WTC11 (cell line): Measurements from ENCODE around the gene SDF2. TPM values are rescaled to one million over a fixed set of nuclear protein-coding genes. Genes with fewer than 3 reads are reported as not detected.

Experiments
- ELF4 ChIP-seq: sonication (generic); formaldehyde crosslinking; IDR thresholded peaks from 2 replicates; pipeline ENCODE4 v1.8.1; 2022; ENCODE audit warnings: low read depth, mild to moderate bottlenecking, moderate library complexity, missing genetic modification reagents
- FOXJ3 ChIP-seq: sonication (generic); formaldehyde crosslinking; IDR thresholded peaks from 2 replicates; pipeline ENCODE4 v1.9.0; 2021; ENCODE audit warnings: missing genetic modification reagents, mild to moderate bottlenecking, borderline replicate concordance
- FOXK1 ChIP-seq: sonication (generic); formaldehyde crosslinking; IDR thresholded peaks from 2 replicates; pipeline ENCODE4 v1.8.0; 2022; ENCODE audit warnings: mild to moderate bottlenecking, moderate library complexity, missing genetic modification reagents
- FOXP1 ChIP-seq: sonication (generic); formaldehyde crosslinking; IDR thresholded peaks from 2 replicates; pipeline ENCODE4 v1.8.0; 2022; ENCODE audit warnings: missing genetic modification reagents, mild to moderate bottlenecking, moderate library complexity, borderline replicate concordance
- IRF2 ChIP-seq: sonication (generic); formaldehyde crosslinking; IDR thresholded peaks from 2 replicates; pipeline ENCODE4 v1.8.0; 2022; ENCODE audit warnings: low read depth, missing genetic modification reagents, borderline replicate concordance
- KAT7 ChIP-seq: sonication (generic); formaldehyde crosslinking; IDR thresholded peaks from 2 replicates; pipeline ENCODE4 v1.8.1; 2023; ENCODE audit warnings: missing genetic modification reagents, mild to moderate bottlenecking, borderline replicate concordance
- MLX ChIP-seq: sonication (generic); formaldehyde crosslinking; IDR thresholded peaks from 2 replicates; pipeline ENCODE4 v1.8.1; 2023; ENCODE audit warnings: mild to moderate bottlenecking, missing genetic modification reagents, moderate library complexity
- MYBL2 ChIP-seq: sonication (generic); formaldehyde crosslinking; IDR thresholded peaks from 2 replicates; pipeline ENCODE4 v1.8.1; 2023; ENCODE audit warnings: mild to moderate bottlenecking, moderate library complexity, missing genetic modification reagents
- NFE2L1 ChIP-seq: sonication (generic); formaldehyde crosslinking; IDR thresholded peaks from 2 replicates; pipeline ENCODE4 v1.8.1; 2023; ENCODE audit warnings: missing genetic modification reagents
- NR1H2 ChIP-seq: sonication (generic); formaldehyde crosslinking; IDR thresholded peaks from 2 replicates; pipeline ENCODE4 v1.9.0; 2021; ENCODE audit warnings: mild to moderate bottlenecking, moderate library complexity, missing genetic modification reagents
- NR2C2 ChIP-seq: sonication (generic); formaldehyde crosslinking; IDR thresholded peaks from 2 replicates; pipeline ENCODE4 v1.8.0; 2022; ENCODE audit warnings: mild to moderate bottlenecking, missing genetic modification reagents
- NR3C1 ChIP-seq: sonication (generic); formaldehyde crosslinking; conservative IDR thresholded peaks from 2 replicates; pipeline ENCODE4 v1.8.1; 2023; ENCODE audit warnings: low read depth, mild to moderate bottlenecking, missing genetic modification reagents
- PRRX2 ChIP-seq: fragments of 250-450 bp; sonication (Bioruptor Pico); IDR thresholded peaks from 2 replicates; pipeline ENCODE4 v1.8.0; 2021; ENCODE audit warnings: mild to moderate bottlenecking
- SMAD4 ChIP-seq: sonication (generic); formaldehyde crosslinking; IDR thresholded peaks from 2 replicates; pipeline ENCODE4 v1.8.0; 2022; ENCODE audit warnings: mild to moderate bottlenecking, missing genetic modification reagents
- SP1 ChIP-seq: sonication (generic); formaldehyde crosslinking; conservative IDR thresholded peaks from 2 replicates; pipeline ENCODE4 v1.8.1; 2022; ENCODE audit warnings: missing genetic modification reagents
- TEAD1 ChIP-seq: sonication (generic); formaldehyde crosslinking; IDR thresholded peaks from 2 replicates; pipeline ENCODE4 v1.8.0; 2022; ENCODE audit warnings: mild to moderate bottlenecking, missing genetic modification reagents
- TEAD4 ChIP-seq: sonication (generic); formaldehyde crosslinking; IDR thresholded peaks from 2 replicates; pipeline ENCODE4 v1.8.0; 2022; ENCODE audit warnings: mild to moderate bottlenecking, missing genetic modification reagents
- ZBTB21 ChIP-seq: sonication (generic); formaldehyde crosslinking; IDR thresholded peaks from 2 replicates; pipeline ENCODE4 v1.8.1; 2023; ENCODE audit warnings: mild to moderate bottlenecking, missing genetic modification reagents, borderline replicate concordance
- ZNF121 ChIP-seq: sonication (generic); formaldehyde crosslinking; IDR thresholded peaks from 2 replicates; pipeline ENCODE4 v1.8.0; 2023; ENCODE audit warnings: missing genetic modification reagents
- ZNF232 ChIP-seq: sonication (generic); formaldehyde crosslinking; IDR thresholded peaks from 2 replicates; pipeline ENCODE4 v1.8.0; 2022; ENCODE audit warnings: mild to moderate bottlenecking, missing genetic modification reagents
- total RNA-seq: library from RNA; stranded (reverse); gene quantifications from 3 replicates; pipeline ENCODE4 v1.2.3, GENCODE V29; 2021
- TF ChIP-seq, protein P1 (sequence below): sonication (generic); formaldehyde crosslinking; IDR thresholded peaks from 2 replicates; pipeline ENCODE4 v1.8.1; 2022; ENCODE audit warnings: low read depth, mild to moderate bottlenecking, moderate library complexity, missing genetic modification reagents, borderline replicate concordance
- TF ChIP-seq, protein P2 (sequence below): sonication (generic); formaldehyde crosslinking; IDR thresholded peaks from 2 replicates; pipeline ENCODE4 v1.8.1; 2022; ENCODE audit warnings: mild to moderate bottlenecking, missing genetic modification reagents, moderate library complexity, borderline replicate concordance
- TF ChIP-seq, protein P3 (sequence below): sonication (generic); formaldehyde crosslinking; IDR thresholded peaks from 2 replicates; pipeline ENCODE4 v1.8.0; 2022; ENCODE audit warnings: mild to moderate bottlenecking, missing genetic modification reagents
- TF ChIP-seq, protein P4 (sequence below): sonication (generic); formaldehyde crosslinking; IDR thresholded peaks from 2 replicates; pipeline ENCODE4 v1.8.0; 2022; ENCODE audit warnings: mild to moderate bottlenecking, missing genetic modification reagents
- TF ChIP-seq, protein P5 (sequence below): fragments of 250-450 bp; sonication (Bioruptor Pico); IDR thresholded peaks from 2 replicates; pipeline ENCODE4 v1.9.0; 2021; ENCODE audit warnings: mild to moderate bottlenecking
- TF ChIP-seq, protein P6 (sequence below): sonication (generic); formaldehyde crosslinking; IDR thresholded peaks from 2 replicates; pipeline ENCODE4 v1.8.1; 2023; ENCODE audit warnings: mild to moderate bottlenecking, missing genetic modification reagents
- TF ChIP-seq, protein P7 (sequence below): sonication (generic); formaldehyde crosslinking; IDR thresholded peaks from 2 replicates; pipeline ENCODE4 v1.8.0; 2023; ENCODE audit warnings: missing genetic modification reagents, mild to moderate bottlenecking, borderline replicate concordance

SDF2 gene
- total RNA-seq, 1 experiment from 2014 or later = 49.4 TPM

GRCh38 chr17:28598799-28599310 lies 62.9 kb downstream of the SDF2 start, which contains the start of gene SPAG5 (continued):
- TF ChIP-seq, protein P1, sequence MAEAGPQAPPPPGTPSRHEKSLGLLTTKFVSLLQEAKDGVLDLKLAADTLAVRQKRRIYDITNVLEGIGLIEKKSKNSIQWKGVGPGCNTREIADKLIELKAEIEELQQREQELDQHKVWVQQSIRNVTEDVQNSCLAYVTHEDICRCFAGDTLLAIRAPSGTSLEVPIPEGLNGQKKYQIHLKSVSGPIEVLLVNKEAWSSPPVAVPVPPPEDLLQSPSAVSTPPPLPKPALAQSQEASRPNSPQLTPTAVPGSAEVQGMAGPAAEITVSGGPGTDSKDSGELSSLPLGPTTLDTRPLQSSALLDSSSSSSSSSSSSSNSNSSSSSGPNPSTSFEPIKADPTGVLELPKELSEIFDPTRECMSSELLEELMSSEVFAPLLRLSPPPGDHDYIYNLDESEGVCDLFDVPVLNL (CRISPR knock-in tag) = peak; percentile 96
- TF ChIP-seq, protein P2, sequence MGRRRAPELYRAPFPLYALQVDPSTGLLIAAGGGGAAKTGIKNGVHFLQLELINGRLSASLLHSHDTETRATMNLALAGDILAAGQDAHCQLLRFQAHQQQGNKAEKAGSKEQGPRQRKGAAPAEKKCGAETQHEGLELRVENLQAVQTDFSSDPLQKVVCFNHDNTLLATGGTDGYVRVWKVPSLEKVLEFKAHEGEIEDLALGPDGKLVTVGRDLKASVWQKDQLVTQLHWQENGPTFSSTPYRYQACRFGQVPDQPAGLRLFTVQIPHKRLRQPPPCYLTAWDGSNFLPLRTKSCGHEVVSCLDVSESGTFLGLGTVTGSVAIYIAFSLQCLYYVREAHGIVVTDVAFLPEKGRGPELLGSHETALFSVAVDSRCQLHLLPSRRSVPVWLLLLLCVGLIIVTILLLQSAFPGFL (CRISPR knock-in tag) = no peak
- TF ChIP-seq ZBTB21 (CRISPR knock-in tag) (no peak), MYBL2 (CRISPR knock-in tag) (peak; percentile 98), ZNF232 (CRISPR knock-in tag) (0 out of 2 replicates have a peak, but pooled peaks have one; percentile 34), FOXJ3 (no peak), ZNF121 (CRISPR knock-in tag) (no peak), SP1 (CRISPR knock-in tag) (peak; percentile 92), ELF4 (CRISPR knock-in tag) (0 out of 2 replicates have a peak, but pooled peaks have one; percentile 42), MLX (CRISPR knock-in tag) (no peak), FOXP1 (CRISPR knock-in tag) (peak; percentile 50; the same call in 1 of the 2 replicates), NR3C1 (CRISPR knock-in tag) (no peak), TEAD1 (CRISPR knock-in tag) (0 out of 2 replicates have a peak, but pooled peaks have one; percentile 30), PRRX2 (CRISPR knock-in tag) (no peak), NR2C2 (CRISPR knock-in tag) (no peak), NFE2L1 (CRISPR knock-in tag) (no peak), NR1H2 (CRISPR knock-in tag) (no peak), FOXK1 (CRISPR knock-in tag) (peak; percentile 63; the same call in 1 of the 2 replicates), SMAD4 (CRISPR knock-in tag) (0 out of 2 replicates have a peak, but pooled peaks have one; percentile 38), KAT7 (CRISPR knock-in tag) (no peak), TEAD4 (CRISPR knock-in tag) (0 out of 2 replicates have a peak, but pooled peaks have one; percentile 23), IRF2 (CRISPR knock-in tag) (no peak)
- TF ChIP-seq, protein P3, sequence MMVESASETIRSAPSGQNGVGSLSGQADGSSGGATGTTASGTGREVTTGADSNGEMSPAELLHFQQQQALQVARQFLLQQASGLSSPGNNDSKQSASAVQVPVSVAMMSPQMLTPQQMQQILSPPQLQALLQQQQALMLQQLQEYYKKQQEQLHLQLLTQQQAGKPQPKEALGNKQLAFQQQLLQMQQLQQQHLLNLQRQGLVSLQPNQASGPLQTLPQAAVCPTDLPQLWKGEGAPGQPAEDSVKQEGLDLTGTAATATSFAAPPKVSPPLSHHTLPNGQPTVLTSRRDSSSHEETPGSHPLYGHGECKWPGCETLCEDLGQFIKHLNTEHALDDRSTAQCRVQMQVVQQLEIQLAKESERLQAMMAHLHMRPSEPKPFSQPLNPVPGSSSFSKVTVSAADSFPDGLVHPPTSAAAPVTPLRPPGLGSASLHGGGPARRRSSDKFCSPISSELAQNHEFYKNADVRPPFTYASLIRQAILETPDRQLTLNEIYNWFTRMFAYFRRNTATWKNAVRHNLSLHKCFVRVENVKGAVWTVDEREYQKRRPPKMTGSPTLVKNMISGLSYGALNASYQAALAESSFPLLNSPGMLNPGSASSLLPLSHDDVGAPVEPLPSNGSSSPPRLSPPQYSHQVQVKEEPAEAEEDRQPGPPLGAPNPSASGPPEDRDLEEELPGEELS = no peak
- TF ChIP-seq, protein P4, sequence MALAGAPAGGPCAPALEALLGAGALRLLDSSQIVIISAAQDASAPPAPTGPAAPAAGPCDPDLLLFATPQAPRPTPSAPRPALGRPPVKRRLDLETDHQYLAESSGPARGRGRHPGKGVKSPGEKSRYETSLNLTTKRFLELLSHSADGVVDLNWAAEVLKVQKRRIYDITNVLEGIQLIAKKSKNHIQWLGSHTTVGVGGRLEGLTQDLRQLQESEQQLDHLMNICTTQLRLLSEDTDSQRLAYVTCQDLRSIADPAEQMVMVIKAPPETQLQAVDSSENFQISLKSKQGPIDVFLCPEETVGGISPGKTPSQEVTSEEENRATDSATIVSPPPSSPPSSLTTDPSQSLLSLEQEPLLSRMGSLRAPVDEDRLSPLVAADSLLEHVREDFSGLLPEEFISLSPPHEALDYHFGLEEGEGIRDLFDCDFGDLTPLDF (CRISPR knock-in tag) = no peak
- TF ChIP-seq, protein P5, sequence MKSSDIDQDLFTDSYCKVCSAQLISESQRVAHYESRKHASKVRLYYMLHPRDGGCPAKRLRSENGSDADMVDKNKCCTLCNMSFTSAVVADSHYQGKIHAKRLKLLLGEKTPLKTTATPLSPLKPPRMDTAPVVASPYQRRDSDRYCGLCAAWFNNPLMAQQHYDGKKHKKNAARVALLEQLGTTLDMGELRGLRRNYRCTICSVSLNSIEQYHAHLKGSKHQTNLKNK (CRISPR knock-in tag) = no peak
- TF ChIP-seq, protein P6, sequence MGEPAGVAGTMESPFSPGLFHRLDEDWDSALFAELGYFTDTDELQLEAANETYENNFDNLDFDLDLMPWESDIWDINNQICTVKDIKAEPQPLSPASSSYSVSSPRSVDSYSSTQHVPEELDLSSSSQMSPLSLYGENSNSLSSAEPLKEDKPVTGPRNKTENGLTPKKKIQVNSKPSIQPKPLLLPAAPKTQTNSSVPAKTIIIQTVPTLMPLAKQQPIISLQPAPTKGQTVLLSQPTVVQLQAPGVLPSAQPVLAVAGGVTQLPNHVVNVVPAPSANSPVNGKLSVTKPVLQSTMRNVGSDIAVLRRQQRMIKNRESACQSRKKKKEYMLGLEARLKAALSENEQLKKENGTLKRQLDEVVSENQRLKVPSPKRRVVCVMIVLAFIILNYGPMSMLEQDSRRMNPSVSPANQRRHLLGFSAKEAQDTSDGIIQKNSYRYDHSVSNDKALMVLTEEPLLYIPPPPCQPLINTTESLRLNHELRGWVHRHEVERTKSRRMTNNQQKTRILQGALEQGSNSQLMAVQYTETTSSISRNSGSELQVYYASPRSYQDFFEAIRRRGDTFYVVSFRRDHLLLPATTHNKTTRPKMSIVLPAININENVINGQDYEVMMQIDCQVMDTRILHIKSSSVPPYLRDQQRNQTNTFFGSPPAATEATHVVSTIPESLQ (CRISPR knock-in tag) = no peak
- TF ChIP-seq, protein P7, sequence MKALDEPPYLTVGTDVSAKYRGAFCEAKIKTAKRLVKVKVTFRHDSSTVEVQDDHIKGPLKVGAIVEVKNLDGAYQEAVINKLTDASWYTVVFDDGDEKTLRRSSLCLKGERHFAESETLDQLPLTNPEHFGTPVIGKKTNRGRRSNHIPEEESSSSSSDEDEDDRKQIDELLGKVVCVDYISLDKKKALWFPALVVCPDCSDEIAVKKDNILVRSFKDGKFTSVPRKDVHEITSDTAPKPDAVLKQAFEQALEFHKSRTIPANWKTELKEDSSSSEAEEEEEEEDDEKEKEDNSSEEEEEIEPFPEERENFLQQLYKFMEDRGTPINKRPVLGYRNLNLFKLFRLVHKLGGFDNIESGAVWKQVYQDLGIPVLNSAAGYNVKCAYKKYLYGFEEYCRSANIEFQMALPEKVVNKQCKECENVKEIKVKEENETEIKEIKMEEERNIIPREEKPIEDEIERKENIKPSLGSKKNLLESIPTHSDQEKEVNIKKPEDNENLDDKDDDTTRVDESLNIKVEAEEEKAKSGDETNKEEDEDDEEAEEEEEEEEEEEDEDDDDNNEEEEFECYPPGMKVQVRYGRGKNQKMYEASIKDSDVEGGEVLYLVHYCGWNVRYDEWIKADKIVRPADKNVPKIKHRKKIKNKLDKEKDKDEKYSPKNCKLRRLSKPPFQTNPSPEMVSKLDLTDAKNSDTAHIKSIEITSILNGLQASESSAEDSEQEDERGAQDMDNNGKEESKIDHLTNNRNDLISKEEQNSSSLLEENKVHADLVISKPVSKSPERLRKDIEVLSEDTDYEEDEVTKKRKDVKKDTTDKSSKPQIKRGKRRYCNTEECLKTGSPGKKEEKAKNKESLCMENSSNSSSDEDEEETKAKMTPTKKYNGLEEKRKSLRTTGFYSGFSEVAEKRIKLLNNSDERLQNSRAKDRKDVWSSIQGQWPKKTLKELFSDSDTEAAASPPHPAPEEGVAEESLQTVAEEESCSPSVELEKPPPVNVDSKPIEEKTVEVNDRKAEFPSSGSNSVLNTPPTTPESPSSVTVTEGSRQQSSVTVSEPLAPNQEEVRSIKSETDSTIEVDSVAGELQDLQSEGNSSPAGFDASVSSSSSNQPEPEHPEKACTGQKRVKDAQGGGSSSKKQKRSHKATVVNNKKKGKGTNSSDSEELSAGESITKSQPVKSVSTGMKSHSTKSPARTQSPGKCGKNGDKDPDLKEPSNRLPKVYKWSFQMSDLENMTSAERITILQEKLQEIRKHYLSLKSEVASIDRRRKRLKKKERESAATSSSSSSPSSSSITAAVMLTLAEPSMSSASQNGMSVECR = peak; percentile 40; the same call in 1 of the 2 replicates
